GM10266 (cell line): Measurements from ENCODE around the gene XPC.

ENCODE experiments used
- DNase-seq: peaks from one replicate; pipeline ENCODE4 v3.0.0; 2012; ENCODE audit errors: extremely low spot score
- CTCF ChIP-seq: IDR thresholded peaks from 2 replicates; pipeline ENCODE4 v1.5.1; 2012; ENCODE audit warnings: mild to moderate bottlenecking, low read depth; ENCODE audit not compliant: control insufficient read depth, insufficient read depth; ENCODE audit errors: missing control alignments

XPC gene

GRCh38 chr3:14222457-14222856 is 44.1 kb upstream of the XPC start:
- TF ChIP-seq CTCF = no peak

GRCh38 chr3:14221902-14222301 is 43.5 kb upstream of the XPC start:
- TF ChIP-seq CTCF = no peak
- no peak for DNase-seq

More at GRCh38 chr3:14222457-14222856, 44.1 kb upstream of the XPC start:
- DNase-seq = no peak

- no peak for TF ChIP-seq CTCF
- no peak for DNase-seq
Observed at GRCh38 chr3:14220933-14221332, 42.5 kb upstream of the XPC start.

- no peak for DNase-seq
- no peak for TF ChIP-seq CTCF
Observed at GRCh38 chr3:14218355-14218754, 40.0 kb upstream of the XPC start.

- peak; percentile 33 for TF ChIP-seq CTCF
Observed at GRCh38 chr3:14216257-14217048, 38.1 kb upstream of the XPC start.

GRCh38 chr3:14214764-14215163 is 36.4 kb upstream of the XPC start:
- no peak for DNase-seq
- no peak for TF ChIP-seq CTCF

More at GRCh38 chr3:14216257-14217048, 38.1 kb upstream of the XPC start:
- DNase-seq = peak; percentile 47

- no peak for DNase-seq
- TF ChIP-seq CTCF = no peak
Observed at GRCh38 chr3:14213066-14213774, 34.8 kb upstream of the XPC start.
